ENCODE data around the gene RAB34. TPM values are rescaled to one million over a fixed set of nuclear protein-coding genes. Genes with fewer than 3 reads are reported as not detected.
"Not testable (repeated sequence)": the region's sequence is repeated elsewhere in the genome, so short reads cannot be mapped to it uniquely, and the experiment has no call there.

RAB34 gene
- total RNA-seq, 1 donor from 2014 or later = 16.2 TPM

GRCh38 chr17:28735913-28736769, 18.5 kb upstream of the RAB34 start:
- DNase-seq (ENCODE audit: missing footprints); ATAC-seq; intact Hi-C loops (cut with DNase I): not testable (repeated sequence)

- intact Hi-C loops (cut with DNase I) = no loop called here
- no peak for DNase-seq (ENCODE audit: missing footprints)
- ATAC-seq = no peak
Observed at GRCh38 chr17:28735242-28735722, 17.6 kb upstream of the RAB34 start.

GRCh38 chr17:28734712-28735241, 17.1 kb upstream of the RAB34 start:
- ATAC-seq (no peak), DNase-seq (ENCODE audit: missing footprints) (no peak)
- intact Hi-C loops (cut with DNase I) = no loop called here

DNA sequence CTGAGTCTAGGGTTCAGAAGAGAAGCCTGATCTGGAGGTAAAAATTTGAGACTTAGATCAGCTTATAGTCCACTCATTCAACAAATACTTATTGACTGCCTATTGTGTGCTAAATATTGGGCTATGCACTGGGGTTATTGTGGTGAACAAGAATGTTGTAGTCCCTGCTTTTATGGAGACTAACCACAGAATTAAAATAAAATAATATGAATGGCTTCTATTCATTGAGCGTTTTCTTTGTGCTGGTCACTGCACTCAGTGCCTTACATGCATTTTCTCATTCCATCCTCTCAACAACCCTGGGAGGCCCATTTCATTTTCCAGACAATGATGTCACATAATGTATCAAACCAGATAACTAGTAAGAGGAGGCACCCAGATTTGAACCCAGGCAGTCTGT, 15.7 kb upstream of the RAB34 start:
- intact Hi-C loops (cut with DNase I) = no loop called here
- DNase-seq (ENCODE audit: missing footprints) (no peak), ATAC-seq (no peak)

DNA sequence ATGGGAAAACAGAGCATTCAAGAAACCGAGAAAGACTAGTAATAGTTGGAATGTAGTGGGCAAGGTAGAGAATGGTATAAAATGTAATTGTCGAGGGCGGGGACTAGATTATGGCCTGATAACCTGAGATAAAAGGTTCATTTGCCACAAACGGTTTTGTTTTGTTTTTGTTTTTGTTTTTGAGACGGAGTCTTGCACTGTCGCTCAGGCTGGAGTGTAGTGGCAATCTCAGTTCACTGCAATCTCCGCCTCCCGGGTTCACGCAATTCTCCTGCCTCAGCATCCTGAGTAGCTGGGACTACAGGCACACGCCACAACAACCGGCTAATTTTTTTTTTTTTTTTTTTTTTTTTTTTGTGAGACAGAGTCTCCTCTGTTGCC, 12.3 kb upstream of the RAB34 start:
- no peak for ATAC-seq
- intact Hi-C loops (cut with DNase I) = loop anchor here (2.0 to 5.0 kb wide), 2 partner anchors 172 to 223 kb away; partner anchors contain the start of gene DHRS13
- no peak for DNase-seq (ENCODE audit: missing footprints)

DNA sequence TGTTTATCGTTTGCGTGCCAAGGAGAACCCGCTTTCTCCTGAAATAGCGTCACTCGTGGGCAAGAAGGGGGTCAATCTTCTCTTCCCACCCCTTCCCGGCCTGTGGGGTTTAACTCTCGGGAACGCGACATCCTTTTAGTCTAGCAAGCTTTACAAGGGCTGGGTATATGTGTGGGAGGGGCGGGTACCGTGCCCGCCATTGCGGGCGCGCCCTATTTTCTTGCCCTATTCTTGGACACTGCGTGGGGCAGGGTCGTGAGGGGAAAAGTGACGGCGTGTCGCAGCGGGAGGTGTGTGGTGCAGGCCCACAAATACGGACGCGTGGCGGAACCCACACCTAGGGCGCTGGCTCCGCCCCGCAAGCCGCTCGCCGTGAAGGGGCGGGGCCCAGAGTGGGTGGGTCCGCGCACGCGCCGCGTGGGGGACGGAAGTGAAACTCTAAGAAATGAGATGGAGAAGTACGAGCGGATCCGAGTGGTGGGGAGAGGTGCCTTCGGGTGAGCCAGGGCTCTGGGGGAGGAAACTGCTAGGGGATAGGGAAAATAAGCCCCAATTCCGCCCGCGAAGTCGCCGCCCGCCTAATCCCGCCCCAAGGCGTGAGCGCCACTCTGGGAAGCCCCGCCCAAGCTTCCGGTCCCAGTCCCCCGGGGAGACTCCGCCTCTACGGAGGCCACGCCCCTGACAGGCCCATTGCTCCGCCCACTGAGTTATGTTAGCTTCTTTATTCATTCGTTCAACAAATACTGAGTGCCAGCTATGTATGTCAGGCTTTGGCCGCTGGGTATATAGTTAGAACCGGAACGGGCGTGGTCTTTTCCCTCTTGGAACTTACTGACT, 10.9 kb upstream of the RAB34 start, which contains the start of gene NEK8:
NEK8 (plus strand) TSS at position 425 of the 837 bp plus-strand sequence; CDS start at position 451, 26 bp downstream.
- DNase-seq (ENCODE audit: missing footprints) (peak; percentile 97), ATAC-seq (peak; percentile 79)
- intact Hi-C loops (cut with DNase I) = loop anchor here (2.0 to 5.0 kb wide), 2 partner anchors 174 to 224 kb away; partner anchors contain the start of gene DHRS13

GRCh38 chr17:28726627-28727491, 9.2 kb upstream of the RAB34 start:
- ATAC-seq (peak; percentile 80), DNase-seq (ENCODE audit: missing footprints) (peak; percentile 96)
- intact Hi-C loops (cut with DNase I) = loop anchor here (1.0 to 5.0 kb wide), 2 partner anchors 23 to 175 kb away; partner anchors contain the start of gene DHRS13

- DNase-seq (ENCODE audit: missing footprints) = peak; percentile 87
- intact Hi-C loops (cut with DNase I) = loop anchor here (5.0 kb wide), 1 partner anchor 176 kb away; the partner anchor contains the start of gene DHRS13
- ATAC-seq = peak; percentile 64
Observed at GRCh38 chr17:28726226-28726626, 8.6 kb upstream of the RAB34 start, which contains the start of gene TLCD1. Gene TLCD1, minus strand, starts transcription at chr17:28726233. Its CDS starts 136 bp downstream, at chr17:28726097.

- intact Hi-C loops (cut with DNase I) = loop anchor here (5.0 kb wide), 1 partner anchor 177 kb away; the partner anchor contains the start of gene DHRS13
- ATAC-seq (no peak), DNase-seq (ENCODE audit: missing footprints) (peak; percentile 83)
Observed at GRCh38 chr17:28725660-28726225, 8.1 kb upstream of the RAB34 start.

DNA sequence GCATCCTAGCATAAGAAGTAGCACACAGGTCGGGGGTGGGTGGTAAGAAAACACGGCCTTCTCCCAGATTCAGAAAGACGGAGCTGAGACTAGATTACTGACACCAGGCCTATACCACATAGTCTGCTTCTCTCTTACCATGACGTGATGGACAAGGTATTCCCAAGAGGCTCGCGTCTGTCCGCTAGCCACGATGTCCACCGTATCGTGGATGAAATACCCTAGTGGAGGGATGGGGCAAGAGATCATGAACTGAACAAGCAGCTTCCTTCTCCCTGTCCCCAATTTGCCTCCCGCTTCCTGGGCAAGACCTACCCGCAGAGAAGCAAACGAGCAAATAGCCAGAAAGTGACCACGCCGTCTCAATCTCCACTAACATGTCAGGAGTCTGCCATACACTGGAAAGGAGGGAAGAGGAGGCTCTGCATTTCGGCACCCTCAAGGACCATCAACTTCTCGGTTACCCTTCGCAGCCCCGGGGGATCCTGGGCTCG, 7.5 kb upstream of the RAB34 start:
- DNase-seq (ENCODE audit: missing footprints) = no peak
- intact Hi-C loops (cut with DNase I) = loop anchor here (5.0 kb wide), 1 partner anchor 177 kb away; the partner anchor contains the start of gene DHRS13
- no peak for ATAC-seq

GRCh38 chr17:28724500-28725165, 7.0 kb upstream of the RAB34 start:
- ATAC-seq (no peak), DNase-seq (ENCODE audit: missing footprints) (no peak)
- intact Hi-C loops (cut with DNase I) = loop anchor here (5.0 kb wide), 1 partner anchor 178 kb away; the partner anchor contains the start of gene DHRS13

DNA sequence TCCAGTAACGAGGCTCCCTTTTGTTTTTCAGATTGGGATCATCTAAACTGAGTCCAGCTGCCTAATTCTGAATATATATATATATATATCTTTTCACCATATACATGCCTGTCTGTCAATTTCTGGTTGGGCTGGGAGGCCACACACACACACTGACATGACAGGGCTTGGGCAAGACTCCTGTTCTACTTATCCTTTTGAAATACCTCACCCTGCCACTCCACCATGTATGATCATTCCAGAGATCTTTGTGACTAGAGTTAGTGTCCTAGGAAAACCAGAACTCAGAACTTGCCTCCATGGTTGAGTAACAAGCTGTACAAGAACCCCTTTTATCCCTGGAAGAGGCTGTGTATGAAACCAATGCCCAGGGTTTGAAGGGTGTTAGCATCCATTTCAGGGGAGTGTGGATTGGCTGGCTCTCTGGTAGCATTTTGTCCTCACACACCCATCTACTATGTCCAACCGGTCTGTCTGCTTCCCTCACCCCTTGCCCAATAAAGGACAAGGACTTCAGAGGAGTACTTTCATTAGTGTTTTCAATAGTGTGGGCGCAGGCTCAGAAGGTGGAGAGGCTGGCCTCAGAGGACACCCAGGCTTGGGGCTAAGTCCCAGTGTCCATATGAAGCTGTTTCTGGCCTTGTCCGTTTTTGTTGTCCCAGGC, 6.3 kb upstream of the RAB34 start:
- DNase-seq (ENCODE audit: missing footprints); ATAC-seq; intact Hi-C loops (cut with DNase I): not testable (repeated sequence)

GRCh38 chr17:28723159-28723835, 5.6 kb upstream of the RAB34 start:
- ATAC-seq = no peak
- DNase-seq (ENCODE audit: missing footprints) = no peak
- intact Hi-C loops (cut with DNase I) = no loop called here

GRCh38 chr17:28722417-28723158, 4.9 kb upstream of the RAB34 start:
- ATAC-seq (no peak), DNase-seq (ENCODE audit: missing footprints) (no peak)
- intact Hi-C loops (cut with DNase I) = no loop called here

DNA sequence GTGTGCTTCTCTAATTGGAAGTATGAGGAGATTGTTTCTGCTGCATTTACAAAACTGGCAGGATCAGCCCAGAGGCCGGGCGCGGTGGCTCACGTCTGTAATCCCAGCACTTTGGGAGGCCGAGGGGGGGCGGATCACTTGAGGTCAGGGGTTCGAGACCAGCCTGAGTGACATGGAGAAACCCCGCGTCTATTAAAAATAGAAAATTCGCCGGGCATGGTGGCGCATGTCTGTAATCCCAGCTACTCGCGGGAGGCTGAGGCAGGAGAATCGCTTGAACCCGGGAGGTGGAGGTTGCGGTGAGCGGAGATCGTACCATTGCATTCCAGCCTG, 3.3 kb upstream of the RAB34 start:
- ATAC-seq; DNase-seq (ENCODE audit: missing footprints); intact Hi-C loops (cut with DNase I): not testable (repeated sequence)

All from Right ventricle myocardium inferior (tissue), 1 donor.